Eye (tissue), 1 donor: ENCODE measurements around the gene CRYGS.
"Not testable (repeated sequence)": the region's sequence is repeated elsewhere in the genome, so short reads cannot be mapped to it uniquely, and the experiment has no call there.

Experiments
- DNase-seq: peaks from one replicate; pipeline ENCODE4 v3.0.0-alpha.2; 2015

Gene CRYGS

GRCh38 chr3:186551387-186551786, 7.2 kb upstream of the CRYGS start:
- no peak for DNase-seq

GRCh38 chr3:186549497-186549896, 5.3 kb upstream of the CRYGS start:
- DNase-seq = no peak

DNA sequence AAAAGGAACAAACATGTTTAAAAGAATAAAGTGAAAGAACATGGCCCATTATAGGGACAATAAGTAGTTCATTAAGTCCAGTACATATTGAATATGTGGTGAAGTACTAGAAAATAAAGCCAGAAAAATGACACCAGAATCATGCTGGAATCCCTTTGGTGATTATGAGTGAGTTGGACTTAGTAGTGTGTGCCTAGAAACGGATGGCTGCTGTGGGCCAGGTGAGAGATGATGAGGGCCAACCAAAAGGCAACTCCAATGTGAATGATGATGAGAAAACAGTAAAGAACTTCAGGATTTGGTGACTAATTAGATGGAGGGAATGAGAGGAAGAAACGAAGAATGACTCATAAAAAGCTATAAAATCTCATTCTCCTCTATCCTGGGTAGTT, 3.3 kb downstream of the CRYGS start:
- no peak for DNase-seq

GRCh38 chr3:186540221-186540834, 3.9 kb downstream of the CRYGS start:
- DNase-seq = peak; percentile 93

DNA sequence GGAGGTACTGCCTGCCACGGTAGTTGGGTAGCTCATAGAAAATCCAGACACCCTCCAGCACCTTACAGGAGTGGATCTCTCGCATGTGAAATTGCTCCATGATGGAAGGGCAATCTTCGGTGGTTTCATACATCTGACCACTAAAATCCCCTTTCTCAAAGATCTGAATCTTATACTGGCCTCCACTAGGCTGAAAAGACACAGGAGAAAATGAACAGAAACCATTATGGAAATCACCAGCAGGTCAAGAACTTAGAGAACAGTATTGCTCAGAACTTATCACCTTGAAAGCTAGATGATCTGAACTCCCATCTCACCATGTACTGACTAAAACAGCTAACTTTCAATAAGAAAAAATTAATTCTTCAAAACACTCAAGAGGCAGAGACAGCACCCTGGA, 5.4 kb downstream of the CRYGS start:
- no peak for DNase-seq

DNA sequence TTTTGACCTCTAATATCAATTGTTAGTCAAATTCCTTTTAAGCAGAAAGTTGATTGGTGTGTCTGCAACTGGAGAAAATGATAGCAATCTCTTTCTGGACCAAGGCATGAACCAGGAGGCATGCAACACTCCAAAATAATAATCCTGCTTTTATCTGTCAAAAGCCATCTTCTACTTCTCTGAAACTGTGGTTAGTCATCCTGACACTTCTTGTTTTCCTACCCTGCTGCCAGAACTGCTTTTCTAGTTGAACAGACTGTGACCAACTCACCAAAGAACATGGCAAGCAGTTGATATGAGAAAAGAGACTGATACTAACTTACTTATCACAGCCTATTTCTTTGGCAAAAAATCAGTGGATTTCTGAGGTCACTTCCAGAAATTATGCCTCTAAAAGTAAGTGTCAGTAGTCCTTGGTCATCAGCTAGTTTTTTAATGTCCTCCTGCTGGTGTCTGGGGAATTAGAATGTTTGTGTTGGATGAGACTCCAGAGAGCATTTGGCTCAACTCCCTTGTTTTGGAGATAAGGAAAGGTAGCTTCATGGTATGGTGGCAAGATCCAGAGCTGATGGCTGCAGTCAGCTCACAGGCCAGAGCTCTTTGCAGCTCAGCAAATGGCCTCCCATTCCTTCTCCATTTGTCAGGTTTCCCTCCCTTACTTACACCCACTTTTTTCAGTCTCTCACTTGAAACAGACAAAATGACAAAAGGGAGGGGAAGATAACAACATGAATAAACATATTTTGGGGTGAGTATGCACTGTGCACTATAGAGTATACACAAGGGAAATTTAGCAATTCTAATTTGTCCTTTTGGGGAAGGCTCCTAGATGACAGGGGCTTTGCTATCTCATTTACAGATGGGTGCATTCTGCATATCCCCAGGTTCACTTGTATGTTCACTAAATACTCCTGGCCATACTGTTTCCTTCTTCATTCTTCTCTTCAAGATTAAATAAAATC, 7.0 kb downstream of the CRYGS start:
- DNase-seq = no peak

DNA sequence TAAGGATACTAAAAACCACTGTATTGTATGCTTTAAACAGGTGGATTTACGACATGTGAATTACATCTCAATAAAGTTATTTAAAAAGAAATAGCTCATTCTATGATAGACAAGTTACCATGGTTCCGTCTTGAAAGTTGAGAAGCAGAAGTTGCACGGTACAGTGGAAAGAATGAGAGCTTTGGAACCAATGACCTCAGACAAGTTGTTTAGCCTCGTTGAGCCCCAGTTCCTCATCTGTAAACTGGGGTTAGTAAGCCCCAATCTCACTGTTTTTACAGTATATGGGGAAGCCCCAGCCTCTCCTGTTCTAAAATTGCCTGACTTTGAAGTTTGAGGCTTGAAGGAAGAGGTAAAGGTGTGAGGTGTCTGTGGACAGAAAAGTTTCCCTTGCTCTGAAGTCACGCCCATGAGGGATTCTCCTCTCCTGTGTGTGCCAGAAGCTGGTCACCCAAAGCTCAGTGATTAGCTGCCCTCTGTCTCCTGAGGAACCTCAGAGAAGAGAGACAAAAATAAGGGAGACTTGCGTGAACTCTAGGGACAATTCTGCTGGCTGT, 10.0 kb downstream of the CRYGS start:
- DNase-seq = no peak

- peak; percentile 82 for DNase-seq
Observed at GRCh38 chr3:186532598-186533072, 11.5 kb downstream of the CRYGS start.

DNA sequence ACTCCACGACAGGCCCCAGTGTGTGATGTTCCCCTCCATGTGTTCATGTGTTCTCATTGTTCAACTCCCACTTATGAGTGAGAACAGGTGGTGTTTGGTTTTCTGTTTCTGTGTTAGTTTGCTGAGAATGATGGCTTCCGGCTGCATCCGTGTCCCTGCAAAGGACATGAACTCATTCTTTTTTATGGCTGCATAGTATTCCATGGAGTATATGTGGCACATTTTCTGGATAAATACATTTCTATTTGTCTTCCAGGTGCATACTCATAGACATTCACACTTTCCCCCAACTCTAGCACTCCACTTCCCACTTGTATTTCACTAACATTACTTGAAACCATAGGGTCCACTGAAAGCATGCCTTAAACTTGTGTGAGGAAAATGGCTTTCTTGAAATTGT, 12.5 kb downstream of the CRYGS start:
- not testable (repeated sequence) for DNase-seq

DNA sequence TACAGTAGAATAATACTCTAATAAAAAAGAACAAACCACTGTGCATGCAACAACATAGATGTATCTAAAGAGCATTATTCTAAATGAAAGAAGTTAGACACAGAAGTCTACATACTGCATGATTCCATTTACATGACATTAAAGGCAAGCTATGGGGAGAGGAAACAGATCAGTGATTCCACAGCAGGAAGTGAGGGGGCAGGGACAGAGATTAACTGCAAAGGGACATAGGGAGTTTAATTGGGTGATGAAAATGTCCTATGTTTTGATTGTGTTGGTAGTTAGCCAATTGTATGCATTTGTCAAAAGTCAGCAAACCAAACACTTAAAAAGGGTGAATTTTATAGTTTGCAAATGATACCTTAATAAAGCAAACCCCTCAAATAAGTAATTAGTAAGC, 13.8 kb downstream of the CRYGS start:
- no peak for DNase-seq

- DNase-seq = no peak
Observed at GRCh38 chr3:186529201-186529999, 14.8 kb downstream of the CRYGS start.

GRCh38 chr3:186526256-186526606, 17.9 kb downstream of the CRYGS start:
- no peak for DNase-seq

- DNase-seq = no peak
Observed at GRCh38 chr3:186525369-186526255, 18.6 kb downstream of the CRYGS start.

- DNase-seq = no peak
Observed at GRCh38 chr3:186524616-186525015, 19.6 kb downstream of the CRYGS start.

DNA sequence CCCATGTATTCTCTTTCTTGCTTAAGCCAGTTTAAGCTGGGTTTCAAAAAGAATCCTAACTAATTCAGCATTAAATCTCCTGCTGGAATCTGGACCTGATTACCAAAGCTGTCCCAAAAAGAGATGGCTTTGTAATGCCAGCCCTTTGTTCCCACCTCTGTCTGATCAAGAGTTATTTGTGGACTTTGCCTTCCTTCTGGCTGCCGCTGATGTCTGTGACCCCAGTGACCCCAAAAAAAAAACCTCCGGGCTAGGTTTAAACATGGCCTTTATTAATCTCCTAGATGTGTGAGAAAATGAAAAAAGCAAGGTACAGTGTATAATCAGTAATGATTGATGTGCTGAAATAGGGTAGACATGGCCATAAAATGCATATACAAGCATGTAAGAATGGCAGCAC, 20.7 kb downstream of the CRYGS start:
- DNase-seq = no peak

DNA sequence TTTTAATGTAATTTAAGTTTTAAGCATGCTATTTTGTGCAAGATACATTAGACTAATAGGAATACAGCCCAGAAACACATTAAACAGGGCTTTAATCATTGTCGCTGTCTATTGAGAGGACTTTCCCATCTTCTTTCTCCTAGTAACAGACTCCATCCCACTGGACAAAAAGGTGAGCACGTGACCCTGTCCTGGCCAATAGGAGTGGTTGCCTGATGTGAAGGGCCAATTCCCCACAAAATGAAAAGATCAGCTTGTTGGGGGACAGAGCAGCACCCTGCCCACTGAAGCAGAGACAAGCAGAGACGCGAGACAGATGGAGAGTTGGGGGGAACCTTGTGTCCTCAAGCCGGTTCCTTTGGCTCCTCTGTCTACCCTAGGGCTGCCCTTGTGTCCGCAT, 21.2 kb downstream of the CRYGS start:
- DNase-seq = no peak

DNA sequence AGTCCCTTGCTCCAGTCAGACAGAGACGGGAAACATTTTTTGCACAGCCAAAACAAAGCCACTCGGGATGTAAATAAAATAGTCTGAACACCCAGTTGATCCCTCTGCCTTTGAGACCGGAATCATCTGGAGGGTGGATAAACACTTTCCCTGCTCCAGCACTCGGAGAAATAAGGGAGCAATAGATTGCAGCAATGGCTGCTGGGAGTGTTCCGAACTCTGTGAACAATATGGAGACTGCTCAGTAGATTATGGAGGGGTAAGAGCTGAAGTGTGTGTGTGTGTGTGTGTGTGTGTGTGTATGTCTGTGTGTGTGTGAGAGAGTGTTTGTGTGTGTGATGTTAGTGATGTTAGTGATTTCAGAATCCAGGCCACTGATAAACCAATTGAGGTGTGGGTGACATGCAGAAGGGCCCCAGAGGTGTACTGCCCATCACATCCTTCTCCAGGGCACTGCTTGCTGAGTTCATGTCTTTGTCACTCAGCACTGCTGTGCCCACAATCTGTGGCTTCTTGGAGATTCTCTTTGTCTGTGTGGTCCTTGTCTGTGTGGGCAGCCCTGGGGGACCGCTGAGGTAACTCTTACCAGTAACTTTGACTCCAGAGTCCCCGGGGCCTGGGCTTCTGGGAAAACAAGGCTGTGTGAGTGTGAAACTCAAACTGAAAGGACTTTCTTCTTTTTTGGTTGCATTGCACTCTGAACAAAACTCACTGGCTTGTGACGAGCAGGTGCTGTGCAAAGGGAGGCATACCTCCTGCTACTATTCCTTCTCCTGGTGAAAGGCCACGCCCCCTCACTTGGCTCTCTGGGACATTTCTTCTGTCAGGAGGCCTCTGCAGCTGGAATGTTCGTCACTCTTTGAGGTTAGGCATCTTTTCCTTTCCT, 23.0 kb downstream of the CRYGS start:
- DNase-seq = no peak

DNA sequence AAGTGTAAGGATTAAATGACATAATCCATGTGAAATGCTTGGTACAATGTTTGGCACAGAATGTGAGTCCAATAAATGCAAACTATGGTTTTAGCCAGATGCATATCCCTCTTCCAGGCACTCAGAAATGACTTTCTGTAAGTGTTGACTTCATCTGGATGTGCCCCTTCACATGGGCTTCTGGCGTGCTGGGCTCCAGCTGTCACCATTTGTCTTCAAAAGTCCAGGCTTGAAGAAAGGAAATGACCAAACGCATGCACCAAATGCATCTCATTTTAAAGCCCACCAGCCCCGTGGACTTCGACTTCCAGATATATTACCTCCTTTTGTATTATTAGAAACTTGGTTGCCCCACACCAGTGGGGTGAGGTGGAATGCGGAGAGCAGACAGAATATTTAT, 23.7 kb downstream of the CRYGS start:
- DNase-seq = no peak

- no peak for DNase-seq
Observed at GRCh38 chr3:186519021-186519658, 25.0 kb downstream of the CRYGS start.

GRCh38 chr3:186517218-186517617, 27.0 kb downstream of the CRYGS start:
- DNase-seq = no peak

DNA sequence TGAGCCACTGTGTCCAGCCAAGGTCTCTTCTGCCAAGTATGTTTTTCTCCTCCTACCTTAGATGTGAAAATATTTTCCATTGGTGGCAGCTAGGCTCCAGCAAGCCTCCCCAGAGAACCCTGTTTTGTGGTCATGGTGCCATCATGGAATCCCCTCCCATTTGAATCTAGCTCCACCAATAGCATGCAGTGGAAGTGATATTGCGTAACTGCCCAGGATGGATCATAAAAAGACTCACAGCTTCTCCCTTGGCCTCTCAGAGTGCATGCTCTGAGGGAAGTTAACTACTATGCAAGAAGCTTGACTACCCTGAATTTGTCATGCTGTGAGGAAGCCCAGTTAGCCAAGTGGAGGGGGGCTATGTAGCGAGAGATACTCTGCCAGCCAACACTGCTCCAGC, 27.5 kb downstream of the CRYGS start:
- DNase-seq = no peak
